NT2/D1 (cell line): ENCODE results near the gene NVL.

Experiments
- SUZ12 ChIP-seq: IDR thresholded peaks from 2 replicates; pipeline ENCODE4 v1.6.1; 2011; ENCODE audit not compliant: insufficient read length, insufficient read depth; ENCODE audit errors: extremely low read depth
- ZNF274 ChIP-seq: IDR thresholded peaks from 2 replicates; pipeline ENCODE4 v1.6.1; 2011; ENCODE audit warnings: mild to moderate bottlenecking, low read depth, low read length

GRCh38 chr1:224287714-224288113, 42.3 kb downstream of the NVL start:
- TF ChIP-seq ZNF274 (no peak), SUZ12 (no peak)
